GM19372 (cell line): ENCODE data around the gene LSMEM2.
A peak's percentile ranks its signal among the peaks of the same experiment; 100 is the strongest.
"Not testable (repeated sequence)": the region's sequence is repeated elsewhere in the genome, so short reads cannot be mapped to it uniquely, and the experiment has no call there.

Experiments used
- ATAC-seq: cut with Tn5 transposase; IDR thresholded peaks from one replicate; pipeline ENCODE4 v1.9.1; 2021; ENCODE audit warnings: mild to moderate bottlenecking, low read depth, moderate library complexity; ENCODE audit not compliant: unreplicated experiment

Gene LSMEM2

GRCh38 chr3:50278880-50279224 lies at the start of gene LSMEM2:
LSMEM2 (plus strand) TSS chr3:50279087; CDS start chr3:50279114, 27 bp downstream.
- no peak for ATAC-seq

DNA sequence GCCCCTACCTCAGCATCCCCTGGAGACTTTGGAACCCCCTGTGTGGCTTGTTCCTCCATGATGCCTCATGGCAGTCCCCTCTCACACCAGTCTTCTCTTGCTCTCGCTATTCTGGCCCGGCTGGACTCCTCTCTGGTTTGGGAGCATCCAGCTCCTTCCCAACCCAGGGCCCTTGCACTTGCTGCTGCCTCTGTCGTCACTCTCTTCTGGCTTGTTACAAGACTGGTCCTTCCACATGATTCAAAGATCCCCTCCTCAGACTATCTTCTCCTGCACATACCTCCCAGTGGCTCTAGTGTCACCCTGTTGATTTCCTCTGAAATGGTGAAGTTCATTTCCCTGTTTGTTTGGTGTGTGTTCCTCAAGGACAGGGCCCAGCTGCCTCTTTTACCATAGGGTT lies 49.4 kb upstream of the LSMEM2 start:
- no peak for ATAC-seq

GRCh38 chr3:50230104-50230793 lies 48.6 kb upstream of the LSMEM2 start:
- ATAC-seq = no peak

DNA sequence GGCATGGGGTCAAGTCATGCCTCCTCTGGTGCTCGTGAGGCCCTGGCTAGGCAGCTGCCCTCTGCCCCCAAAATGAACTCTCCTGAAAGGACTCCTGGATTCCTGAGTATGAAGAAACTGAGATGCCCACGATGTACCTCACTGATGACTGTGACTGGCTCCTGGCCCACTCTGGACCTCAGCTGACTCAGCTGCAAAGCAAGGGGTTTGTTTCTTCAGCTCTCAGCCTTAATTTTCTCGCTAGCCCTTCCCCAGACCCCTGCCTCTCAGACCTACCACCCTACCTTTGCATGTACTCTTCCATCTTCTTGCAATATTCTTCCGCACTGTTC lies 48.1 kb upstream of the LSMEM2 start:
- ATAC-seq = no peak

DNA sequence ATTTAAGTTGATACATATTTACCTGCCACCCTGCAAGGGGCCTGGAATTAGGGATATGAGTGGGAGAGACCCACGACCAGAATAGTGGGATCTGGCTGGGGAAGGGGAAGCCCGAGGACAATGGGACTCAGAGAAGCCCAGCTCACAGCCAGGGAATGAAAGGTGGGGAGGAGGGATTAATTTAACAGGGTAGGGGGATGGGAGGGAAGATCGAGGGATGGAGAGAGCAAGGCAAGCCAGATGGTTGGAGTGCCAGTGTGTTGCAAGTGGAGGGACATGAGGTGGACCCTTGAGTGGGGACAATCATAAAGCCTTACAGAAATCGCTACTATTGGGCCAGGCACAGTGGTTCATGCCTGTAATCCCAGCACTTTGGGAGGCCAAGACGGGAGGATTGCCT lies 47.3 kb upstream of the LSMEM2 start:
- no peak for ATAC-seq

DNA sequence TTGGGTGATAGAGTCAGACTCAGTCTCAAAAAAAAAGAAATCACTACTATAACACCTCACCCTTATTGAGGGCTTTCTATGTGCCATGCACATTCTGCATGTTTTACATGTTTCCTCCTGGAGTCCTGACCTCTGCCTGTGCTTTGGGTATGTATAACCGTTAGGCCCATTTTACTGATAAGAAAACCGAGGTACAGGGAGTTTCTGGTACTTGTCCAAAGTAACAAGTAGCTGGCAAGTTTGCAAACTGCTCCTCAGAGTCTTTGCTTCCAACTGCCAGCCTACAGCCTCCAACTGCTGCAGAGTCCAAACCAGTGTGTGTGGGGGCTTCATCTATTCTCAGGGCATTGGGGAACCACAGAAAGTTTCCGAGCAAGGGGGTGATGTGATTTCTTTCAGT lies 46.6 kb upstream of the LSMEM2 start:
- ATAC-seq = no peak

GRCh38 chr3:50233176-50233575 lies 45.7 kb upstream of the LSMEM2 start:
- no peak for ATAC-seq

GRCh38 chr3:50235716-50236483 lies 43.0 kb upstream of the LSMEM2 start, which contains the start of gene GNAI2:
GNAI2 (plus strand) TSS chr3:50236204; CDS start chr3:50236336, 132 bp downstream.
- ATAC-seq = peak; percentile 89

DNA sequence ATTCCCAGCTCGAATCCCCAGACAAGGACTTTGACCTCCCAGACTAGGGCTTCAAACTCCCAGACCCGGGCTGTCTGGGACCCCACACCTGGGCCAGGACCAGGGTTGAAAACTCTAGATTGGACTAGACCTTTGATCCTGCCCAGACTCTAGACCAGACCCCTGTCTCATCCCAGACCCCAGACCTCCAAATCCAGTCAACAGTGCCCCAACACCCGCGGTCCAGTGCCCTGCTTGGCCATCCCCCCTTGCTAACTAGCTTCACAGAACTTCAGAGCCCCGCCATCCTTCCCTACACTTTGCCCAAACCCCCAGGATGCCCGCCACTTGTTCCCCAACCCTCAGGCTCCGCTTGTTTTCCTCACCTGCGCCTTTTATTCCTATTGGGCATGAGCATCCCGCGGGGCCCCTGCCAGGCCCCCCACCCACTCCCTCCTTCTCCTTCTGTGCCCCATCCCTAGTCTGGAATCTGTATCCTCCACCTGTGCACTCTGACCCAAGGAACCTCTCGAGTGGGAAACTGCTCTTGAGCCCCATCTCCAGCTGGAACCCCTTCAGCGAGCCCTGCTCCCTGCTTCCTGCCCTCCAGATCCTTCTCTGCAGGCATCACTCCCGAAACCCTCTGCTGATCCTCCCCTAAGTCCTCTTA lies 42.3 kb upstream of the LSMEM2 start:
- ATAC-seq = no peak

DNA sequence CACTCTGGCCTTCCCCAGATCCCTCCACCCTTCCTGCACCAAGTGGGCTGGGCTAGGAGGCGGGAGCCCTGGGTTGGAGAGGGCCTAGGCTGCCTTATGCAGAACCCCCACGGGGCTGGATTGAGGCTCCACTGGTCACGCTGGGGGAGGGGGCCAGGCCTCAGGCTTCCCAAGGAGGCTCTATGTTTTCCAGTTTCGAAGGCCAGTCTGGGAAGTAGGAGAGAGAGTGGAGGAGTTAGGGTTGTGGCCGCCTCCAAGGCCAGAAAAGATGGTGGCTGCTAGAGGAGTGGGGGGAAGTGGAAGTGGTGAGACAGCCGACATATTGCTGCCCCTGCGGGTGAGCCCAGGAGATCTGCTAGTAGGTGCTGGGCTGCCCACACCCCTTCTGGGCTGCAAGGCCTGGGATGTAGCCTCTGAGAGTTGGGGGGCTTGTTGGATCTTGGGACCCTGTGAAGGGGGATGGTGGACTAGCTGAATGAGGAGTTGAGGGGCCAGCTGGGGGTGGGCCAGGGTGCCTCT lies 41.7 kb upstream of the LSMEM2 start:
- no peak for ATAC-seq

DNA sequence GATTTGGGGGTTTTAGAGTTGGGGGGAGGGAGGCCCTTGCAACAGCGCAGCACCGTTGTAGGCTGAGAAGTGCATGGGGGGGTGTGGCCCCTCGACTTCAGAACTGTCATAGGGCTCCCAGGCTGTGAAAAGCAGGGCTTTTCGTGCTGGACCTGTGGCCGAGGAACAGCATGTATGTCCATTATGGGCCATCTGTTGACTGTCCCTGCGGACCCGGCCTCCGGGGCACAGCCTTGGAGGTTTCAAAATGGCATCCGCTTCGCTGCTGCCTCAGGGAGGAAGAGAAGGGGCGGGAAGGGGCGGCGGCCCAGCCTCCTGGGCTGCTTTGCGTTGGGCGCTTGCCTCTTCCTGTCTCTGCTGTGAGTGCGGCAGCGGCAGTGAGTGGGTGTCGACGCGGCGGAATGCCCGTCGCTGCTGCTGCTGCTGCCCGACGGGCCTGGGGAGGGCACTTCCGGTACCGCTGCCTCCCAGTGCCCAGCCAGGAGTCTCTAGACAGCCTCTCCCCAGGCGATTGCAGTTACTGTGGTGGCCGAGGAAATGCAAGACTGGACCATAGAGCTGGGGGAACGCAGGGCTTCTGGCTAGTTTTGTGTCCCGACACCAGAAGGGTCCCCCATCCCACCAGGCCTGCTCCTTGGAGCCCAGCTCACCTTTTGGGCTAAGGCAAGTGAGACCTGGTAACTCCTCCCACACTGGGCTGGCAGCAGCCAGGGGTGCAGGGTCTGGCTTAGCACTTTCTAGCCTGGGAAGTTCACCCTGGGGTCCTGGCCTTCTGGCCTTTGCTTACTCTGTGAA lies 40.9 kb upstream of the LSMEM2 start:
- ATAC-seq = peak; percentile 24

GRCh38 chr3:50238549-50239026 lies 40.3 kb upstream of the LSMEM2 start:
- ATAC-seq = no peak

DNA sequence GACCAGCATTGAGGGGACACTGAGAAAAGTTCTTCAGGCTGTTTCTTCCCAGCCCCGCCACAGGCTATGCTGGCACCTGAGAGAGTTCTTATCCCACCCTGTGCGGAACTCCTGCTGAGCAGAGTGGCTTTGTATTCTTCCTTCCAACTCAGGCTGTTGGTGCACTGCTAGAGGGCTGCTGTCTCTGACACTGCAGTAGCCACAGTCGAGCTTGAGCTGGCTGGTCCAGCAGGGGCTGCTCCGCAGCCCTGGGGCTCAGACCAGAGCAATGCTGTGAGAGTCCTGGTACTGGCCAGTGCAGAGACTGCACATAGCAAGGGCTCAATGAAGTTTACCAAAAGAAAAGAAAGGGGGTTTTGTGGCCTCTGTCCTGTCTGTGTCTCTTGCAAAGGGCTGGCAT lies 39.2 kb upstream of the LSMEM2 start:
- ATAC-seq = no peak

- no peak for ATAC-seq
Observed at GRCh38 chr3:50241163-50241562, 37.7 kb upstream of the LSMEM2 start.

- ATAC-seq = no peak
Observed at GRCh38 chr3:50241713-50242380, 37.0 kb upstream of the LSMEM2 start.

GRCh38 chr3:50242381-50242770 lies 36.5 kb upstream of the LSMEM2 start:
- ATAC-seq = no peak

DNA sequence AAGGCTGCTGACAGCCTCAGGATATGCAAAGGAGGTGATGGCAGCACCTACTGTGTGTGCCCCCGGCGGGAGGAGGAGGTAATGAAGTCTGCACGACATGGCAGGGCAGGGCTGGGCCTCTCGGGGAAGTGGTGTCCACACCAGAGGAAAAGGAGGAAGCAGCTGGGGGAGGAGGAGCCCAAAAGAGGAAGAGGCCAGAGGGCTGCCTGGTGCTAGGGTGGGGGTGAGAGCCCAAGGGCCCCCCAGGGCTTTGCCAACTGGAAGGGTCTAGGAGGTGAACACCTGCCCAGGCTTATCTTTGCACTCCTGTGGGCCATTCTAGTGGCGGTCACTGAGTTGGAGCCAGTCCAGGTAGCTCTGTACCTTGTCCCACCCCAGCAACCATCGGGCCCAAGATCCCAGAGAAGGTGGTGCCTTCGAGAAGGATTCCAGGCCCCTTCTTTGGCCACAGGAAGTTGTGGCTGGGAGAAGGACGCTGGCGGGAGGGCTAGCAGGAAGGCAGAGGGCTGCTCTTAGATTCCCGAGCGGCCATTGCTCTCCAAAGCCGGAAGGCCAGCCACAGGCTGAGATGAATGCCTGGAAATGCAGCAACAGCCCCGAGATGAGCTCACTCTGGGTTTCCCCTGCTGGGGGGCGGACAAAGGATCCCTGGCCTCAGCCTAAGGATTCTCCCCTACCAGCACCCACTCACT lies 35.9 kb upstream of the LSMEM2 start:
- ATAC-seq = no peak

DNA sequence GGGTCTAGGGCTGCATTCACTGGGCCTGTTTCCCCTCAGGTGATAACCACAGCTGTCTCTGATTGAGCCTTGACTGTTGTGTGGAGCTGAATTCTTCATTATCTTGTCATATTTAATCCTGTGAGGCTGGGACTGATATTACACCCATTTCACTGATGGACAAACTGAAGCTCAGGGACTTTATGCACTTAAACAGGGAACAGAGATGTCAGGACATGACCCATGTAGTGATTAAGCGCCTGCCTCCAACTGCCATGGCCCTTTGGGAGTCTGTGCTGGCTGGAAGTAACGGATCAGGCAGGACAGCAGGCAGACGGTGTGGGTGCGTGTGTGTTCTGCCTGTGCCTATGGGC lies 35.4 kb upstream of the LSMEM2 start:
- no peak for ATAC-seq

- ATAC-seq = not testable (repeated sequence)
Observed at GRCh38 chr3:50244813-50245212, 34.1 kb upstream of the LSMEM2 start.
